ENCODE measurements around the gene RMI1. TPM values are rescaled to one million over a fixed set of nuclear protein-coding genes. Genes with fewer than 3 reads are reported as not detected.
"Not testable (repeated sequence)": the region's sequence is repeated elsewhere in the genome, so short reads cannot be mapped to it uniquely, and the experiment has no call there.

The RMI1 gene
- total RNA-seq, 1 donor from 2014 or later = 6.3 TPM

DNA sequence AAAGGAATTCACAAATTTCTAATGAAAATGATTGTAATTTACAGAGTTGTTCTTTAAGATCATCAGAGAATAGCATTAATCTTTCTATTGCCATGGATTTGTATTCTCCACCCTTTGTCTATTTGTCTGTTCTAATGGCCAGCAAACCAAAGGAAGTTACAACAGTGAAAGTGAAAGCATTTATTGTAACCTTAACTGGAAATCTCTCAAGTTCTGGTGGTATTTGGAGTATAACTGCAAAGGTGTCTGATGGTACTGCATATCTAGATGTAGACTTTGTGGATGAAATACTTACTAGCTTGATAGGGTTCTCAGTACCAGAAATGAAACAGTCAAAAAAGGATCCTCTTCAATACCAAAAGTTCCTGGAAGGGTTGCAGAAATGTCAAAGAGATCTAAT lies 21.7 kb downstream of the RMI1 start:
- no peak for DNase-seq (ENCODE audit: low read depth, low spot score)

DNA sequence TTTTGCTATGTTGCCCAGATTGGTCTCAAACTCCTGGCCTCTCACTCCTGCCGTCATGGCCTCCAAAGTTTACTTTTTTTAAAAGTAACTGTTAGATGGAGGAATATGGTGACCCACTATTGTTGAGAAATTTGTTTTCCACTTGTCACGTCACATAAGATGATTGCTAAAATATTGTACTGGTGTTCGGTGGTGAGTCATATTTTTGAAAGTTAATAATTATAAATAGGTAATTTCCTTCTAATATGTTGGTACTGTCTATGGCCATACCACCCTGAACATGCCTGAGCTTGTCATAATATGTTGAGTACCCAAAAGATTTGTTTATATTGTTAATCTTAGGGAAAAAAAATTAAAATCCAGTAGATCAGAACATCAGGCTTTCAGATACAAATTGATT lies 22.6 kb downstream of the RMI1 start:
- DNase-seq (ENCODE audit: low read depth, low spot score) = no peak

DNA sequence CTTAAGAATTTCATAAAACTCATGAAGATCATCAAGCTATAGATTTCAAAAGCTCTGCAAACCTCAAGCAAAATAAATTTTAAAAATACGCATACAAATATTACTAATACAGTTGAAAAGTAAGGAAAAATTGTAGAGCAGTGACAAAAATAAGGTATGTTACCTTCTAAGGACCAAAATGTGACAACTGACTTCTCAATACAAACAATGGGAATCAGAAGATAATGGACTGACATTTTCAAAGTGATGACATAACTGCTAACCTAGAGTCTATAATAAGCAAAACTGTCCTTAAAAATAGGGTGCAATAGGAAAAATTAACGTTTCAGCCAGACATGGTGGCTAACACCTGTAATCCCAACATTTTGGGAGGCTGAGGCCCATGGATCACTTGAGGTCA lies 27.1 kb downstream of the RMI1 start:
- no peak for DNase-seq (ENCODE audit: low read depth, low spot score)

DNA sequence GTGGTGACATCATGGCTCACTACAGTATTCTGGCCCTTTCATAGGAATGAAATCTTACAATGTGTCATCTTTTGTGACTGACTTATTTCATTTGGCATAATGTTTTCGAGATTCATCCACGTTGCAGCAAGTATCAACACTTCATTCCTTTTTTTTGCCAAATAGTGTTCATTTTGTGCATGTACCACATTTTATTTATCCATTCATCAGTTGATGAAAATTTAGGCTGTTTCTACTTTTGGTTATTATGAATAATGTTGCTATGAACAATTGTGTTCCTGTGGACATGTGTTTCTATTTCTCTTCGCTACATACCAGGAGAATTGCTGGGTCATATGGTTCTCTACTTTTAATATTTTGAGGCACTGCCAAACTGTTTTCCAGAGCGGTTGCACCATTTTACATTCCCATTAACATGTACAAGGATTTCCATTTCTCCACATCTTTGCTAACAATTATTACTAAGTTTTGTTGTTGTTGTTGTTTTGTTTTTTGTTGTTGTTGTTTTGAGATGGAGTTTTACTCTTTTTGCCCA lies 43.5 kb downstream of the RMI1 start:
- DNase-seq (ENCODE audit: low read depth, low spot score) = no peak

DNA sequence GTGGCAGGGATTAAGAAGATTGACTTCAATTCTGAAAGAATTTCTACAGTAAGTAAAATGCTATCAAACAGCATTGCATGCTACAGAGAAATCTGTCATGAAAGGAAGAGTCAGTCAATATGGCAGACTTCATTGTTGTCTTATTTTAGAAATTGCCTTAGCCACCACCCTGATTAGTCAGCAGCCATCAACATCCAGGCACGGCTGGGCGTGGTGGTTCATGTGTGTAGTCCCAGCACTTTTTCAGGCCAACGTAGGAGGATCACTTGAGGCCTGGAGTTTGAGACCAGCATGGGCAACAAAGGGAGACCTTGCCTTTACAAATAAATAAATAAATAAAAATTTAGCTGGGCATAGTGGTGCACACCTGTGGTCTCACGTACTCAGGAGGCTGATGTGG lies 46.6 kb downstream of the RMI1 start:
- DNase-seq (ENCODE audit: low read depth, low spot score) = no peak

DNA sequence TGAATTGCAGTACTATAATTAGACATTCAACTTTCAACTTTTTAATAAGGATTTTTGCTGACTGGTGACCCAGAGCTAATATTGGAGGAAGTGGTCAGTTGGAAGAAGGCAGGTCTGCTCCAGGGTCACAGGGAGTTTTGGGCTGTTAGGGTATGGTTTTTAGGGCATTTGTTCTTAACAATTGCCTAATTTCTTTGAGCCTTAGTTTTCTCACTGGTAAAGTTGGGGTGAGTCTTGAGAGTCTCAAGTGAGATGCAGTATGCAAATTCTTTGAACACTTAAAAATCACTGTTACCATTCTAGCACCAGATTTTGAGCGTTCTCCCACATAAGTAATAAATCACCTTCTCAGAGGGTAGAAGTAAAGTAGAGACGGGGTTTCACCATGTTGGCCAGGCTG lies 50.9 kb downstream of the RMI1 start:
- no peak for DNase-seq (ENCODE audit: low read depth, low spot score)

DNA sequence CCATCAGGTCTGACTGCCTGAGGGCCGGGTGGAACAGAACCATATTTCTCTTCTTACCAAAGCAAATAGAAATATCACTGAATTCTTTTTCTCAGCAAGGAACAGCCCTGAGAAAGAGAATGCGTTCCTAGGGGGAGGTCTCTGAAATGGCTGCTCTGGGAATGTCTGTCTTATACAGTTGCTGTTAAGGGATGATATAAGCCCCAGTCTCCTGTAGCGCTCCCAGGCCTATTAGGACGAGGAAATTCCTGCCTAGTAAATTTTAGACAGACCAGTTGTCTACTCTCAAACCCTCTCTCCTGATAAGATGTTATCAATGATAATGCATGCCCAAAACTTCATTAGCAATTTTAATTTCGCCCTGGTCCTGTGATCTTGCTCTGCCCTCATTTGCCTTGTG lies 61.3 kb downstream of the RMI1 start:
- not testable (repeated sequence) for DNase-seq (ENCODE audit: low read depth, low spot score)

DNA sequence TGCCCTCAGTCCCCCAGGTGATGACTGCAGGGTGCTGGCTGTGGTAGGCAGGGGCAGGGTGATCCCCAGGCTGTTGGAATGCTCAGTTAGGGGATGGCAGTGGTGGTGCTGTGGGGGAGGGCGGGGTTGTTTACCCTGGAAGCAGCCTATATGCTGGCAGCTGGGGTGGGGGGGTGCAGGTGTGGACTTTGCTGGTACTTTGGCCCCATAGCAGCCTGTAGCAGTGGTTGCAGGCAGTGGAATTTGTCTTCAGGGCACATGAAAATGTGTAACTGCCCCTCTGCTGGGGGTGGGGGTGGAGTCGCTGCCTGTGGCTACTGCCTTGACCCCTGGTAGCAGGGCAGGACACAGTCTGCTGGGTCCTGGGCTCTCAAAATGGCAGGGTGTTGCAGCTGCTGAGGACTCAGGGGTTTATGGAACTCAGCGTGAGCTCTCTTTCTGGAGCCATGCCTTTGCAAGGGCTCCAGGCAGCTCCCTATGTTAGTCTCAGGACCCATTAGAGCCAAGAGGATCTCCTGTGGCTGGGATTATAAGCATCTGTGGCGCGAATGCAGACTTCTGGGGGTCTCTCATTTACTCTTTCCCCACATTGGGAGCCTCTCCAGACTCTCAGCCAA lies 65.0 kb downstream of the RMI1 start:
- no peak for DNase-seq (ENCODE audit: low read depth, low spot score)

Other genes with a start within 250 kb of the RMI1 start
- gene GKAP1, start 163.0 kb upstream of the RMI1 start, total RNA-seq = 0.79 and 2.7 TPM in 2 replicates
- gene KIF27, start 59.4 kb upstream of the RMI1 start, total RNA-seq = 2.3 and 2.7 TPM in 2 replicates
- gene HNRNPK, start 590 bp upstream of the RMI1 start, total RNA-seq = 905 and 1,052 TPM in 2 replicates